ENCODE results near the gene BGN.

BGN gene

GRCh38 chrX:153482376-153483015 is 12.3 kb upstream of the BGN start:
- H3K4me1 ChIP-seq = no peaks in the 10 kb centered on the region

GRCh38 chrX:153485396-153486080 is 9.2 kb upstream of the BGN start:
- H3K27me3 ChIP-seq (ENCODE audit: low read depth) = no peaks in the 10 kb centered on the region
- no peak overlapping the region for H3K4me3 ChIP-seq
- DNase-seq (ENCODE audit: low spot score in 2 of 2) = no peak
- in situ Hi-C loops (cut with MboI; ENCODE audit: low sequenced_read_pairs) = no loop called here
- H3K4me1 ChIP-seq = no peaks in the 10 kb centered on the region
- no peaks in the 10 kb centered on the region for H3K36me3 ChIP-seq (replicated peaks)
- H3K9me3 ChIP-seq = no peaks in the 10 kb centered on the region

More at GRCh38 chrX:153482376-153483015, 12.3 kb upstream of the BGN start:
- H3K36me3 ChIP-seq (replicated peaks) = no peaks in the 10 kb centered on the region
- H3K9me3 ChIP-seq = no peaks in the 10 kb centered on the region
- in situ Hi-C loops (cut with MboI; ENCODE audit: low sequenced_read_pairs) = no loop called here
- no peak for DNase-seq (ENCODE audit: low spot score in 2 of 2)
- H3K4me3 ChIP-seq = no peak overlapping the region
- H3K27me3 ChIP-seq (ENCODE audit: low read depth) = no peaks in the 10 kb centered on the region

- Histone ChIP-seq H3K27me3 (ENCODE audit: low read depth) (no peaks in the 10 kb centered on the region), H3K9me3 (no peaks in the 10 kb centered on the region), H3K4me3 (no peak overlapping the region), H3K36me3 (replicated peaks) (no peaks in the 10 kb centered on the region), H3K4me1 (no peaks in the 10 kb centered on the region)
- in situ Hi-C loops (cut with MboI; ENCODE audit: low sequenced_read_pairs) = no loop called here
- DNase-seq (ENCODE audit: low spot score in 2 of 2) = no peak
Measured at GRCh38 chrX:153486171-153486570, 8.6 kb upstream of the BGN start.

GRCh38 chrX:153487590-153488071 is 7.1 kb upstream of the BGN start:
- Histone ChIP-seq H3K4me1 (no peaks in the 10 kb centered on the region), H3K27me3 (ENCODE audit: low read depth) (no peaks in the 10 kb centered on the region)
- in situ Hi-C loops (cut with MboI; ENCODE audit: low sequenced_read_pairs) = no loop called here

GRCh38 chrX:153488231-153488914 is 6.4 kb upstream of the BGN start:
- Histone ChIP-seq H3K9me3 (no peaks in the 10 kb centered on the region), H3K36me3 (replicated peaks) (no peaks in the 10 kb centered on the region), H3K27me3 (ENCODE audit: low read depth) (no peaks in the 10 kb centered on the region), H3K4me1 (no peaks in the 10 kb centered on the region), H3K4me3 (no peak overlapping the region)
- no peak for DNase-seq (ENCODE audit: low spot score in 2 of 2)
- in situ Hi-C loops (cut with MboI; ENCODE audit: low sequenced_read_pairs) = no loop called here

More at GRCh38 chrX:153487590-153488071, 7.1 kb upstream of the BGN start:
- Histone ChIP-seq H3K36me3 (replicated peaks) (no peaks in the 10 kb centered on the region), H3K4me3 (no peak overlapping the region), H3K9me3 (no peaks in the 10 kb centered on the region)
- no peak for DNase-seq (ENCODE audit: low spot score in 2 of 2)

GRCh38 chrX:153490217-153490930 is 4.4 kb upstream of the BGN start:
- no peaks in the 10 kb centered on the region for H3K4me1 ChIP-seq
- no peaks in the 10 kb centered on the region for H3K36me3 ChIP-seq (replicated peaks)
- H3K4me3 ChIP-seq = no peak overlapping the region
- H3K9me3 ChIP-seq = no peaks in the 10 kb centered on the region
- no peaks in the 10 kb centered on the region for H3K27me3 ChIP-seq (ENCODE audit: low read depth)
- DNase-seq (ENCODE audit: low spot score in 2 of 2) = no peak
- in situ Hi-C loops (cut with MboI; ENCODE audit: low sequenced_read_pairs) = no loop called here

GRCh38 chrX:153491351-153491914 is 3.3 kb upstream of the BGN start:
- H3K36me3 ChIP-seq (replicated peaks) = no peaks in the 10 kb centered on the region
- no peaks in the 10 kb centered on the region for H3K27me3 ChIP-seq (ENCODE audit: low read depth)
- no peak for DNase-seq (ENCODE audit: low spot score in 2 of 2)
- no peak overlapping the region for H3K4me3 ChIP-seq
- in situ Hi-C loops (cut with MboI; ENCODE audit: low sequenced_read_pairs) = no loop called here
- H3K9me3 ChIP-seq = no peaks in the 10 kb centered on the region
- H3K4me1 ChIP-seq = no peaks in the 10 kb centered on the region

GRCh38 chrX:153491918-153492317 is 2.9 kb upstream of the BGN start:
- Histone ChIP-seq H3K36me3 (replicated peaks) (no peaks in the 10 kb centered on the region), H3K4me3 (no peak overlapping the region), H3K9me3 (no peaks in the 10 kb centered on the region), H3K4me1 (no peaks in the 10 kb centered on the region), H3K27me3 (ENCODE audit: low read depth) (no peaks in the 10 kb centered on the region)
- no peak for DNase-seq (ENCODE audit: low spot score in 2 of 2)
- in situ Hi-C loops (cut with MboI; ENCODE audit: low sequenced_read_pairs) = no loop called here

- Histone ChIP-seq H3K27me3 (ENCODE audit: low read depth) (no peaks in the 10 kb centered on the region), H3K4me3 (no peak overlapping the region), H3K4me1 (no peaks in the 10 kb centered on the region), H3K36me3 (replicated peaks) (no peaks in the 10 kb centered on the region), H3K9me3 (no peaks in the 10 kb centered on the region)
- in situ Hi-C loops (cut with MboI; ENCODE audit: low sequenced_read_pairs) = no loop called here
- no peak for DNase-seq (ENCODE audit: low spot score in 2 of 2)
Measured at GRCh38 chrX:153492543-153492942, 2.2 kb upstream of the BGN start.

GRCh38 chrX:153493085-153493484 is 1.7 kb upstream of the BGN start:
- H3K4me3 ChIP-seq = no peak overlapping the region
- in situ Hi-C loops (cut with MboI; ENCODE audit: low sequenced_read_pairs) = no loop called here
- H3K27me3 ChIP-seq (ENCODE audit: low read depth) = no peaks in the 10 kb centered on the region
- DNase-seq (ENCODE audit: low spot score in 2 of 2) = no peak
- H3K4me1 ChIP-seq = no peaks in the 10 kb centered on the region
- H3K36me3 ChIP-seq (replicated peaks) = no peaks in the 10 kb centered on the region
- no peaks in the 10 kb centered on the region for H3K9me3 ChIP-seq

- H3K36me3 ChIP-seq (replicated peaks) = no peaks in the 10 kb centered on the region
- DNase-seq (ENCODE audit: low spot score in 2 of 2) = no peak
- no peaks in the 10 kb centered on the region for H3K27me3 ChIP-seq (ENCODE audit: low read depth)
- H3K9me3 ChIP-seq = no peaks in the 10 kb centered on the region
- H3K4me1 ChIP-seq = no peaks in the 10 kb centered on the region
- in situ Hi-C loops (cut with MboI; ENCODE audit: low sequenced_read_pairs) = no loop called here
- H3K4me3 ChIP-seq = no peak overlapping the region
Measured at GRCh38 chrX:153494061-153494460, 719 bp upstream of the BGN start.

GRCh38 chrX:153495362-153495751 is 577 bp downstream of the BGN start:
- in situ Hi-C loops (cut with MboI; ENCODE audit: low sequenced_read_pairs) = no loop called here
- H3K4me3 ChIP-seq = no peak overlapping the region
- no peaks in the 10 kb centered on the region for H3K9me3 ChIP-seq
- H3K36me3 ChIP-seq (replicated peaks) = no peaks in the 10 kb centered on the region
- no peaks in the 10 kb centered on the region for H3K4me1 ChIP-seq
- no peak for DNase-seq (ENCODE audit: low spot score in 2 of 2)
- H3K27me3 ChIP-seq (ENCODE audit: low read depth) = no peaks in the 10 kb centered on the region

GRCh38 chrX:153495903-153496589 is 1.3 kb downstream of the BGN start:
- Histone ChIP-seq H3K4me1 (no peaks in the 10 kb centered on the region), H3K36me3 (replicated peaks) (no peaks in the 10 kb centered on the region), H3K27me3 (ENCODE audit: low read depth) (no peaks in the 10 kb centered on the region), H3K4me3 (no peak overlapping the region), H3K9me3 (no peaks in the 10 kb centered on the region)
- in situ Hi-C loops (cut with MboI; ENCODE audit: low sequenced_read_pairs) = no loop called here
- DNase-seq (ENCODE audit: low spot score in 2 of 2) = no peak
